GM12878 (cell line): ENCODE results near the gene MAML3. TPM values are rescaled to one million over a fixed set of nuclear protein-coding genes. Genes with fewer than 3 reads are reported as not detected.

Experiments
- ATAC-seq: fragments of 200-7000 bp; cut with Tn5 transposase; 3 replicates; pipeline ENCODE4 v1.9.1; 2020; ENCODE audit warnings: mild to moderate bottlenecking, moderate library complexity
- BruUV-seq: library from RNA; stranded (reverse); fragments of 400-500 nt; replicated peaks from 2 replicates; lab custom pipeline; 2021; lab: Mats Ljungman, UMichigan
- CTCF ChIA-PET: fragments of 300-600 bp; sonication (Branson Sonifier 250); formaldehyde crosslinking; extraction: SDS; loops from one replicate; lab custom pipeline; 2021; ENCODE audit warnings: inconsistent platforms; lab: Yijun Ruan, JAX
- POLR2A ChIA-PET: fragments of 350-600 bp; formaldehyde crosslinking; extraction: SDS; loops from one replicate; lab custom pipeline; 2021; ENCODE audit warnings: inconsistent platforms; lab: Charles Lee
- RAD21 ChIA-PET: fragments of 300-600 bp; sonication (Branson Sonifier 250); formaldehyde crosslinking; loops from one replicate; lab custom pipeline; 2023; ENCODE audit warnings: antibody characterized with exemption; ENCODE audit not compliant: unreplicated experiment; lab: Charles Lee
- SMC1A ChIA-PET: fragments of 300-600 bp; sonication (Branson Sonifier 250); formaldehyde crosslinking; loops from one replicate; lab custom pipeline; 2023; ENCODE audit not compliant: unreplicated experiment, uncharacterized antibody; lab: Charles Lee
- DNase-seq: peaks from one replicate; pipeline ENCODE4 v3.0.0-alpha.2; 2011; ENCODE audit warnings: low read depth, low spot score
- FAIRE-seq: peaks from 3 replicates; lab custom pipeline; 2011; peaks lifted over from hg19 to GRCh38; lab: Jason Lieb, UNC
- H2AFZ ChIP-seq: 2 replicates; pipeline ENCODE4 v1.6.0; 2011; ENCODE audit warnings: low read depth, low read length, control low read depth; ENCODE audit not compliant: control insufficient read depth
- H3K27ac ChIP-seq: 2 replicates; pipeline ENCODE4 v1.5.1; 2011; ENCODE audit warnings: control low read depth; ENCODE audit not compliant: control insufficient read depth, insufficient read depth
- H3K27me3 ChIP-seq, 2 experiments: replicated peaks in 1 of 2; 2 replicates each; pipeline versions ENCODE4 v1.6.0 to v1.6.1; 2011; ENCODE audit warnings: low read length in 1 of 2; ENCODE audit not compliant: control insufficient read depth in 2 of 2, insufficient read depth in 2 of 2
- H3K36me3 ChIP-seq, 2 experiments: 2 replicates each; pipeline ENCODE4 v1.5.1; 2011; ENCODE audit warnings: low read length in 1 of 2; ENCODE audit not compliant: control insufficient read depth in 2 of 2, insufficient read depth in 2 of 2
- H3K4me1 ChIP-seq: 2 replicates; pipeline ENCODE4 v1.6.1; 2011; ENCODE audit warnings: mild to moderate bottlenecking, low read length, moderate library complexity, mixed read lengths; ENCODE audit not compliant: control insufficient read depth, insufficient read depth
- H3K4me2 ChIP-seq: 2 replicates; pipeline ENCODE4 v1.6.0; 2011; ENCODE audit warnings: control low read depth; ENCODE audit not compliant: control insufficient read depth, insufficient read depth
- H3K4me3 ChIP-seq: fragments of 200-600 bp; sonication (generic); 2 replicates; pipeline ENCODE4 v1.5.1; 2016
- H3K79me2 ChIP-seq: 2 replicates; pipeline ENCODE4 v1.6.0; 2011; ENCODE audit warnings: low read length; ENCODE audit not compliant: control insufficient read depth, insufficient read depth
- H3K9ac ChIP-seq: 2 replicates; pipeline ENCODE4 v1.8.0; 2011; ENCODE audit warnings: low read length, control low read depth, mixed read lengths; ENCODE audit not compliant: control insufficient read depth, insufficient read depth
- H3K9me3 ChIP-seq: replicated peaks from 3 replicates; pipeline ENCODE4 v1.5.1; 2011; ENCODE audit warnings: mild to moderate bottlenecking, low read length; ENCODE audit not compliant: control insufficient read depth, insufficient read depth
- H4K20me1 ChIP-seq: 2 replicates; pipeline ENCODE4 v1.6.0; 2011; ENCODE audit not compliant: control insufficient read depth, insufficient read depth
- BACH1 ChIP-seq: fragments of 450-650 bp; IDR thresholded peaks from 2 replicates; pipeline ENCODE4 v1.6.1; 2017; ENCODE audit warnings: mild to moderate bottlenecking, borderline replicate concordance
- CEBPZ ChIP-seq: fragments of 150-350 bp; IDR thresholded peaks from 2 replicates; pipeline ENCODE4 v1.6.1; 2016; ENCODE audit warnings: low read depth, low read length
- RAD21 ChIP-seq: IDR thresholded peaks from 2 replicates; pipeline ENCODE4 v1.6.1; 2011; ENCODE audit warnings: mild to moderate bottlenecking, low read depth, low read length, moderate library complexity; ENCODE audit not compliant: insufficient read depth
- SIX5 ChIP-seq: IDR thresholded peaks from 2 replicates; pipeline ENCODE4 v1.6.1; 2011; ENCODE audit warnings: mild to moderate bottlenecking, low read depth, low read length, moderate library complexity; ENCODE audit not compliant: severe bottlenecking
- SPI1 ChIP-seq: IDR thresholded peaks from 2 replicates; pipeline ENCODE4 v1.6.1; 2011; ENCODE audit warnings: low read depth, mild to moderate bottlenecking, low read length, moderate library complexity, borderline replicate concordance; ENCODE audit not compliant: insufficient read depth
- SUPT20H ChIP-seq: IDR thresholded peaks from 2 replicates; pipeline ENCODE4 v1.6.1; 2011; ENCODE audit warnings: low read depth, mild to moderate bottlenecking, low read length, moderate library complexity, borderline replicate concordance; ENCODE audit not compliant: control insufficient read depth
- WGBS: methylation state at CpG from one replicate; pipeline ENCODE4 v1.1.6; 2016; ENCODE audit warnings: low lambda C conversion rate; ENCODE audit not compliant: insufficient replicate concordance, insufficient coverage; ENCODE audit errors: missing lambda C conversion rate; 5-methylcytosine and 5-hydroxymethylcytosine counted together
- in situ Hi-C: fragments of 300-500 bp; cut with MboI; formaldehyde crosslinking; loops from 9 replicates; pipeline ENCODE4 v1.14.3; 2018; ENCODE audit warnings: mixed read lengths
- intact Hi-C: fragments of 100-400 bp; cut with micrococcal nuclease; formaldehyde crosslinking; loops from one replicate; pipeline ENCODE4 v1.14.2; 2022; ENCODE audit not compliant: unreplicated experiment
- polyA plus RNA-seq, 11 experiments: library from polyadenylated mRNA; depleted of rRNA in 4 of 11; unstranded in 6 of 11; stranded (reverse) in 5 of 11; fragments of >200 nt; fragmentation: Nextera tagmentation in 4 of 11; fragmentation: Illumina TruSeq in 1 of 11; extraction: Ambion mirVana in 4 of 11; extraction: Trizol in 1 of 11; gene quantifications; 1 replicate in 1 of 11; 2 replicates in 10 of 11; pipeline versions ENCODE4 v1.2.1 to v1.2.3, GENCODE V29; 2011 to 2016; ENCODE audit warnings: inconsistent platforms in 2 of 11, missing spikeins in 2 of 11, low read depth in 1 of 11
- total RNA-seq, 4 experiments: library from RNA; depleted of rRNA in 3 of 4; stranded (reverse); fragments of >200 nt in 3 of 4; fragmentation: Illumina TruSeq in 1 of 4; extraction: Trizol in 1 of 4; gene quantifications; 2 replicates each; pipeline versions ENCODE4 v1.2.1 to v1.2.3, GENCODE V29; 2013 to 2021

MAML3 gene
- total and polyA plus RNA-seq, 10 of the 15 experiments (the other 5 are each of a cell fraction or from before 2014, with no cell fraction given): under 0.01 to 0.53 (median 0.06) TPM; not detected in 2

- Histone ChIP-seq H3K9ac (no peak overlapping the region), H3K36me3 (no peaks in the 10 kb centered on the region), H4K20me1 (no peaks in the 10 kb centered on the region), H3K27me3 (peaks cover 0 to 2% of the 10 kb centered on the region in 2 experiments; a peak in 2 of 4 replicates), H3K79me2 (no peaks in the 10 kb centered on the region), H3K9me3 (peaks cover 3% of the 10 kb centered on the region; the same call in 2 of the 3 replicates), H3K27ac (no peak overlapping the region), H2AFZ (no peak overlapping the region), H3K4me1 (no peaks in the 10 kb centered on the region), H3K4me2 (no peak overlapping the region), H3K4me3 (no peak overlapping the region)
- in situ Hi-C loops (no loop called here), intact Hi-C loops (loop anchor here (1.0 kb wide), 1 partner anchor 13 kb away; no protein-coding TSS in a partner anchor)
- ATAC-seq (no peak), DNase-seq (no peak), FAIRE-seq (no peak)
- no peak for TF ChIP-seq SPI1
- no peak for TF ChIP-seq BACH1
- TF ChIP-seq CEBPZ: no peak
- peak; percentile 37; the same call in 1 of the 2 replicates for TF ChIP-seq RAD21
- TF ChIP-seq SIX5: no peak
- no peak for TF ChIP-seq SUPT20H
- RAD21 ChIA-PET: no interaction called here
- 0% methylated on average over 4 of the region's 4 CpGs for WGBS
- SMC1A ChIA-PET: no interaction called here
- POLR2A ChIA-PET: no interaction called here
- BruUV-seq: no TSS peak
- CTCF ChIA-PET: interaction anchor here (2.2 kb wide), 1 partner anchor 446 kb away, joined by 8 read pairs; no protein-coding TSS in a partner anchor
These were observed 347.1 kb downstream of the MAML3 start for GRCh38 chr4:139806929-139807328.
